HEK293 (cell line): ENCODE results near the gene EDEM2.

Experiments used
- ELK4 ChIP-seq: IDR thresholded peaks from 2 replicates; pipeline ENCODE4 v1.6.1; 2011; ENCODE audit warnings: mild to moderate bottlenecking, low read depth, low read length, borderline replicate concordance
- GFI1B ChIP-seq: fragments of 450-650 bp; formaldehyde crosslinking; IDR thresholded peaks from 2 replicates; pipeline ENCODE4 v1.5.1; 2016; ENCODE audit warnings: missing biosample characterization, missing genetic modification characterization
- GLI4 ChIP-seq: fragments of 450-650 bp; formaldehyde crosslinking; IDR thresholded peaks from 2 replicates; pipeline ENCODE4 v1.5.1; 2016; ENCODE audit warnings: missing biosample characterization, missing genetic modification characterization
- KLF17 ChIP-seq: fragments of 450-650 bp; formaldehyde crosslinking; IDR thresholded peaks from 2 replicates; pipeline ENCODE4 v1.5.1; 2016; ENCODE audit warnings: missing biosample characterization, missing genetic modification characterization
- MYNN ChIP-seq: fragments of 450-650 bp; formaldehyde crosslinking; IDR thresholded peaks from 2 replicates; pipeline ENCODE4 v1.5.1; 2016; ENCODE audit warnings: missing biosample characterization, missing genetic modification characterization, borderline replicate concordance
- PRDM1 ChIP-seq: fragments of 450-650 bp; formaldehyde crosslinking; IDR thresholded peaks from 2 replicates; pipeline ENCODE4; 2016; ENCODE audit warnings: missing biosample characterization, missing genetic modification characterization
- REPIN1 ChIP-seq: fragments of 450-650 bp; formaldehyde crosslinking; IDR thresholded peaks from 2 replicates; pipeline ENCODE4 v1.5.1; 2017; ENCODE audit warnings: missing biosample characterization, missing genetic modification characterization, low read depth
- SETDB1 ChIP-seq: IDR thresholded peaks from one replicate; pipeline ENCODE4 v1.6.1; 2017; ENCODE audit warnings: mild to moderate bottlenecking, low read length, moderate library complexity, mixed read lengths; ENCODE audit not compliant: insufficient read length
- SP3 ChIP-seq: fragments of 450-650 bp; formaldehyde crosslinking; IDR thresholded peaks from 2 replicates; pipeline ENCODE4 v1.5.1; 2016; ENCODE audit warnings: missing biosample characterization, missing genetic modification characterization
- YY2 ChIP-seq: fragments of 450-650 bp; formaldehyde crosslinking; IDR thresholded peaks from 2 replicates; pipeline ENCODE4 v1.5.1; 2016; ENCODE audit warnings: missing biosample characterization, missing genetic modification characterization
- ZBTB1 ChIP-seq: fragments of 450-650 bp; formaldehyde crosslinking; IDR thresholded peaks from 2 replicates; pipeline ENCODE4 v1.5.1; 2016; ENCODE audit warnings: missing biosample characterization, missing genetic modification characterization
- ZBTB10 ChIP-seq: fragments of 450-650 bp; formaldehyde crosslinking; IDR thresholded peaks from 2 replicates; pipeline ENCODE4 v1.5.1; 2016; ENCODE audit warnings: missing biosample characterization, missing genetic modification characterization
- ZNF114 ChIP-seq: fragments of 450-650 bp; formaldehyde crosslinking; IDR thresholded peaks from 2 replicates; pipeline ENCODE4 v1.5.0; 2017; ENCODE audit warnings: missing biosample characterization, missing genetic modification characterization
- ZNF211 ChIP-seq: fragments of 450-650 bp; formaldehyde crosslinking; IDR thresholded peaks from 2 replicates; pipeline ENCODE4 v1.5.1; 2016; ENCODE audit warnings: low read depth, missing biosample characterization, missing genetic modification characterization
- ZNF23 ChIP-seq: fragments of 450-650 bp; formaldehyde crosslinking; IDR thresholded peaks from 2 replicates; pipeline ENCODE4 v1.5.1; 2016; ENCODE audit warnings: missing biosample characterization, missing genetic modification characterization, borderline replicate concordance
- ZNF24 ChIP-seq: fragments of 450-650 bp; formaldehyde crosslinking; IDR thresholded peaks from 2 replicates; pipeline ENCODE4 v1.5.1; 2016; ENCODE audit warnings: missing biosample characterization, missing genetic modification characterization
- ZNF311 ChIP-seq: fragments of 450-650 bp; formaldehyde crosslinking; IDR thresholded peaks from 2 replicates; pipeline ENCODE4 v1.5.1; 2017; ENCODE audit warnings: missing biosample characterization, missing genetic modification characterization, borderline replicate concordance
- ZNF335 ChIP-seq: fragments of 450-650 bp; formaldehyde crosslinking; conservative IDR thresholded peaks from 2 replicates; pipeline ENCODE4 v1.5.1; 2016; ENCODE audit warnings: missing biosample characterization, missing genetic modification characterization
- ZNF350 ChIP-seq: fragments of 450-650 bp; formaldehyde crosslinking; IDR thresholded peaks from 2 replicates; pipeline ENCODE4 v1.5.0; 2017; ENCODE audit warnings: missing biosample characterization, mild to moderate bottlenecking, missing genetic modification characterization
- ZNF416 ChIP-seq: fragments of 450-650 bp; formaldehyde crosslinking; IDR thresholded peaks from 2 replicates; pipeline ENCODE4 v1.5.1; 2016; ENCODE audit warnings: missing biosample characterization, missing genetic modification characterization
- ZNF513 ChIP-seq: fragments of 450-650 bp; IDR thresholded peaks from 2 replicates; pipeline ENCODE4 v1.5.1; 2018; ENCODE audit warnings: missing biosample characterization, missing genetic modification characterization
- ZNF555 ChIP-seq: fragments of 450-650 bp; formaldehyde crosslinking; conservative IDR thresholded peaks from 2 replicates; pipeline ENCODE4 v1.5.1; 2017; ENCODE audit warnings: missing biosample characterization, mild to moderate bottlenecking, missing genetic modification characterization, inconsistent platforms
- ZNF561 ChIP-seq: fragments of 450-650 bp; IDR thresholded peaks from 2 replicates; pipeline ENCODE4 v1.5.1; 2018; ENCODE audit warnings: missing biosample characterization, missing genetic modification characterization, borderline replicate concordance
- ZNF624 ChIP-seq: fragments of 450-650 bp; formaldehyde crosslinking; IDR thresholded peaks from 2 replicates; pipeline ENCODE4 v1.5.1; 2017; ENCODE audit warnings: missing biosample characterization, missing genetic modification characterization
- ZNF629 ChIP-seq: fragments of 450-650 bp; formaldehyde crosslinking; IDR thresholded peaks from 2 replicates; pipeline ENCODE4 v1.5.1; 2017; ENCODE audit warnings: missing biosample characterization, missing genetic modification characterization
- ZNF664 ChIP-seq: fragments of 450-650 bp; formaldehyde crosslinking; IDR thresholded peaks from 2 replicates; pipeline ENCODE4 v1.5.1; 2016; ENCODE audit warnings: missing biosample characterization, missing genetic modification characterization
- ZNF76 ChIP-seq: fragments of 450-650 bp; formaldehyde crosslinking; IDR thresholded peaks from 2 replicates; pipeline ENCODE4; 2016; ENCODE audit warnings: low read depth, missing biosample characterization, missing genetic modification characterization, borderline replicate concordance
- ZNF837 ChIP-seq: fragments of 450-650 bp; formaldehyde crosslinking; IDR thresholded peaks from 2 replicates; pipeline ENCODE4 v1.5.1; 2016; ENCODE audit warnings: missing biosample characterization, missing genetic modification characterization
- TF ChIP-seq, protein P1 (sequence below): fragments of 450-650 bp; formaldehyde crosslinking; IDR thresholded peaks from 2 replicates; pipeline ENCODE4; 2016; ENCODE audit warnings: missing biosample characterization, missing genetic modification characterization
- TF ChIP-seq, protein P2 (sequence below): fragments of 450-650 bp; formaldehyde crosslinking; IDR thresholded peaks from 2 replicates; pipeline ENCODE4 v1.5.1; 2016; ENCODE audit warnings: missing biosample characterization, missing genetic modification characterization

Gene EDEM2

DNA sequence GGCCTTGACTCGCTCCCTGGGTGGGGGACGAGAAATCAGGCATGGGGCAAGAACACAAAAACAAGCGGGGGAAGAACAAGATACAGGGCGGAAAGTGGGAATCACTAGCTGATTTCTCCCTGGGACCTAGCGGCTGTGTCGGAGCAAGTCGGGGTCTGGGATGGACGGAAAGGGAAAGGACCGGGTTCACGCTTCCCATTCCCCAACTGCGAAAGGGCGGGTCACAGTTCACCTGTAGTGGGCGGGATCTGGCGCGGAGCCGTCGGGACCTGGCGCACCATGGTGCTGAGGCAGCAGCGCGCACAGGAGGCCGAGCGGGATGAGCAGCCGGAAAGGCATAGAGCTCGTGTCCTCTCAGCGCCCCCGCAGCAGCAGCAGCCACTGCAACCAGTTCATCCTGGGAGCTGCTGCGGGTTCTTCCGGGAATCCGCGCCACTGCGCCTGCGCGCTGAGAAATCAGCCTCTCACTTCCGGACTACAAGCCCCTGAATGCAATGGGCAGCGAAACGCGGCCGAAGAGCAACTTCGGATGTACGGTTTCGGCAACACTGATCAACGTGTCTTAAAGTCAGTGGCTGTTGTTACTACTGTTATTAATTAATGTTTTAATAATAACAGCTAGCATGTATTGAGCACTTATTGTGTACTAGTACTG is at the start of gene EDEM2 (continued):
- TF ChIP-seq ZNF335 (tag by site-specific recombination): peak; percentile 98
- no peak for TF ChIP-seq ZNF114 (tag by site-specific recombination)
- no peak for TF ChIP-seq GLI4 (tag by site-specific recombination)
- TF ChIP-seq YY2 (tag by site-specific recombination): no peak; the same call in 1 of the 2 replicates
- no peak for TF ChIP-seq ZNF555 (tag by site-specific recombination)
- TF ChIP-seq ZNF23 (tag by site-specific recombination): no peak
- no peak for TF ChIP-seq ZNF311 (tag by site-specific recombination)
- TF ChIP-seq, protein P1, sequence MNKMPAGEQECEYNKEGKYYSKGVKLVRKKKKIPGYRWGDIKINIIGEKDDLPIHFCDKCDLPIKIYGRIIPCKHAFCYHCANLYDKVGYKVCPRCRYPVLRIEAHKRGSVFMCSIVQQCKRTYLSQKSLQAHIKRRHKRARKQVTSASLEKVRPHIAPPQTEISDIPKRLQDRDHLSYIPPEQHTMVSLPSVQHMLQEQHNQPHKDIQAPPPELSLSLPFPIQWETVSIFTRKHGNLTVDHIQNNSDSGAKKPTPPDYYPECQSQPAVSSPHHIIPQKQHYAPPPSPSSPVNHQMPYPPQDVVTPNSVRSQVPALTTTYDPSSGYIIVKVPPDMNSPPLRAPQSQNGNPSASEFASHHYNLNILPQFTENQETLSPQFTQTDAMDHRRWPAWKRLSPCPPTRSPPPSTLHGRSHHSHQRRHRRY (tag by site-specific recombination): no peak
- TF ChIP-seq ZNF76 (tag by site-specific recombination): peak; percentile 97
- no peak for TF ChIP-seq ZNF350 (tag by site-specific recombination)
- TF ChIP-seq ZBTB10 (tag by site-specific recombination): no peak
- TF ChIP-seq ZNF629: 0 out of 2 replicates have a peak, but pooled peaks have one; percentile 31
- TF ChIP-seq REPIN1 (tag by site-specific recombination): no peak
- TF ChIP-seq ZNF24 (tag by site-specific recombination): peak; percentile 37; the same call in 1 of the 2 replicates
- no peak for TF ChIP-seq ELK4
- no peak for TF ChIP-seq ZNF513 (tag by site-specific recombination)
- peak; percentile 58; the same call in 1 of the 2 replicates for TF ChIP-seq ZNF561 (tag by site-specific recombination)
- TF ChIP-seq SETDB1: no peak
- TF ChIP-seq, protein P2, sequence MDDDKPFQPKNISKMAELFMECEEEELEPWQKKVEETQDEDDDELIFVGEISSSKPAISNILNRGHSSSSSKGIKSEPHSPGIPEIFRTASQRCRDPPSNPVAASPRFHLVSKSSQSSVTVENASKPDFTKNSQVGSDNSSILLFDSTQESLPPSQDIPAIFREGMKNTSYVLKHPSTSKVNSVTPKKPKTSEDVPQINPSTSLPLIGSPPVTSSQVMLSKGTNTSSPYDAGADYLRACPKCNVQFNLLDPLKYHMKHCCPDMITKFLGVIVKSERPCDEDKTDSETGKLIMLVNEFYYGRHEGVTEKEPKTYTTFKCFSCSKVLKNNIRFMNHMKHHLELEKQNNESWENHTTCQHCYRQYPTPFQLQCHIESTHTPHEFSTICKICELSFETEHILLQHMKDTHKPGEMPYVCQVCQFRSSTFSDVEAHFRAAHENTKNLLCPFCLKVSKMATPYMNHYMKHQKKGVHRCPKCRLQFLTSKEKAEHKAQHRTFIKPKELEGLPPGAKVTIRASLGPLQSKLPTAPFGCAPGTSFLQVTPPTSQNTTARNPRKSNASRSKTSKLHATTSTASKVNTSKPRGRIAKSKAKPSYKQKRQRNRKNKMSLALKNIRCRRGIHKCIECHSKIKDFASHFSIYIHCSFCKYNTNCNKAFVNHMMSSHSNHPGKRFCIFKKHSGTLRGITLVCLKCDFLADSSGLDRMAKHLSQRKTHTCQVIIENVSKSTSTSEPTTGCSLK (tag by site-specific recombination): no peak
- TF ChIP-seq SP3 (tag by site-specific recombination): peak; percentile 79
- no peak for TF ChIP-seq ZNF416 (tag by site-specific recombination)
- peak; percentile 97 for TF ChIP-seq PRDM1 (tag by site-specific recombination)
- TF ChIP-seq MYNN (tag by site-specific recombination): no peak
- no peak for TF ChIP-seq KLF17 (tag by site-specific recombination)
- no peak for TF ChIP-seq ZNF211 (tag by site-specific recombination)
- no peak for TF ChIP-seq ZBTB1 (tag by site-specific recombination)
- TF ChIP-seq ZNF664 (tag by site-specific recombination): no peak
- TF ChIP-seq ZNF624 (tag by site-specific recombination): no peak
- TF ChIP-seq GFI1B (tag by site-specific recombination): no peak
- no peak for TF ChIP-seq ZNF837 (tag by site-specific recombination)
